SK-N-SH (cell line): ENCODE results near the gene OAS2. TPM values are rescaled to one million over a fixed set of nuclear protein-coding genes. Genes with fewer than 3 reads are reported as not detected.

Source experiments
- CTCF ChIA-PET: fragments of 300-600, 350-600 bp; formaldehyde crosslinking; extraction: SDS; loops from one replicate; lab custom pipeline; 2021; lab: Yijun Ruan, JAX
- POLR2A ChIA-PET: fragments of 350-600 bp; sonication (Branson Sonifier 250); formaldehyde crosslinking; extraction: SDS; loops from one replicate; lab custom pipeline; 2020; ENCODE audit warnings: antibody characterized with exemption, inconsistent platforms; lab: Yijun Ruan, JAX
- DNase-seq: peaks from one replicate; pipeline ENCODE4 v3.0.0; 2012
- H2AFZ ChIP-seq: fragments of 200-600 bp; sonication (generic); 2 replicates; pipeline ENCODE4 v1.8.1; 2016; ENCODE audit warnings: antibody characterized with exemption, mild to moderate bottlenecking, low read depth
- H3F3A ChIP-seq: fragments of 200-600 bp; sonication (generic); replicated peaks from 2 replicates; pipeline ENCODE3; 2016; ENCODE audit warnings: antibody characterized with exemption, mild to moderate bottlenecking; ENCODE audit not compliant: insufficient read depth
- H3K27ac ChIP-seq, 2 experiments: fragments of 200-500 bp in 1 of 2; fragments of 200-600 bp in 1 of 2; sonication (Bioruptor generic) in 1 of 2; sonication (generic), shearing (Covaris generic) in 1 of 2; 2 replicates each; pipeline versions ENCODE4 v1.5.1 to v1.6.1; 2014 to 2016; ENCODE audit warnings: low read depth in 2 of 2, inconsistent platforms in 1 of 2, low read length in 1 of 2, mild to moderate bottlenecking in 1 of 2, mixed read lengths in 1 of 2
- H3K27me3 ChIP-seq: fragments of 200-600 bp; sonication (generic), shearing (Covaris generic); 2 replicates; pipeline ENCODE4 v1.6.1; 2016; ENCODE audit warnings: mixed run types; ENCODE audit not compliant: insufficient read depth
- H3K36me3 ChIP-seq, 2 experiments: fragments of 200-500 bp in 1 of 2; fragments of 200-600 bp in 1 of 2; sonication (Bioruptor generic) in 1 of 2; sonication (generic) in 1 of 2; replicated peaks in 1 of 2; 2 replicates each; pipeline versions ENCODE3 to v1.5.1; 2014 to 2016; ENCODE audit warnings: low read length in 1 of 2, mild to moderate bottlenecking in 1 of 2; ENCODE audit not compliant: insufficient read depth in 2 of 2, control insufficient read depth in 1 of 2
- H3K4me1 ChIP-seq, 2 experiments: fragments of 200-500 bp in 1 of 2; fragments of 200-600 bp in 1 of 2; sonication (Bioruptor generic) in 1 of 2; sonication (generic), shearing (Covaris generic) in 1 of 2; 2 replicates each; pipeline versions ENCODE4 v1.5.1 to v1.6.1; 2014 to 2016; ENCODE audit warnings: low read depth in 1 of 2, low read length in 1 of 2, mixed run types in 1 of 2; ENCODE audit not compliant: insufficient read depth in 2 of 2, control insufficient read depth in 1 of 2
- H3K4me2 ChIP-seq: fragments of 200-600 bp; sonication (generic), shearing (Covaris generic); 2 replicates; pipeline ENCODE4 v1.6.1; 2017; ENCODE audit warnings: mixed run types
- H3K4me3 ChIP-seq, 2 experiments: fragments of 200-500 bp in 1 of 2; fragments of 200-600 bp in 1 of 2; sonication (Bioruptor generic) in 1 of 2; sonication (generic), shearing (Covaris generic) in 1 of 2; 2 replicates each; pipeline versions ENCODE4 v1.5.1 to v1.8.1; 2014 to 2016; ENCODE audit warnings: low read depth in 2 of 2, inconsistent platforms in 1 of 2, low read length in 1 of 2, mild to moderate bottlenecking in 1 of 2, mixed read lengths in 1 of 2, moderate library complexity in 1 of 2
- H3K79me2 ChIP-seq: fragments of 200-600 bp; sonication (generic); 2 replicates; pipeline ENCODE4 v1.8.1; 2017; ENCODE audit warnings: mild to moderate bottlenecking; ENCODE audit not compliant: insufficient read depth
- H3K9ac ChIP-seq: fragments of 200-600 bp; sonication (generic); 2 replicates; pipeline ENCODE4 v1.6.1; 2017; ENCODE audit warnings: mixed run types
- H3K9me2 ChIP-seq: fragments of 200-600 bp; sonication (generic); 2 replicates; pipeline ENCODE4 v1.6.1; 2017; ENCODE audit warnings: mixed run types
- H3K9me3 ChIP-seq: fragments of 200-600 bp; sonication (generic); 2 replicates; pipeline ENCODE4 v1.6.1; 2017; ENCODE audit warnings: mixed run types, mild to moderate bottlenecking, moderate library complexity
- H4K20me1 ChIP-seq: fragments of 200-600 bp; sonication (generic); 2 replicates; pipeline ENCODE4 v1.6.1; 2017; ENCODE audit warnings: mild to moderate bottlenecking, mixed run types; ENCODE audit not compliant: insufficient read depth
- CHD2 ChIP-seq: fragments of 150-350 bp; IDR thresholded peaks from 2 replicates; pipeline ENCODE4 v1.6.1; 2018; ENCODE audit warnings: low read length; ENCODE audit not compliant: partially characterized antibody
- CTCF ChIP-seq: fragments of 200-600 bp; sonication (generic); IDR thresholded peaks from 2 replicates; pipeline ENCODE4 v1.6.1; 2017; ENCODE audit warnings: antibody characterized with exemption, mild to moderate bottlenecking, moderate library complexity
- ELF1 ChIP-seq: IDR thresholded peaks from 2 replicates; pipeline ENCODE4 v1.4.0; 2012
- FOXM1 ChIP-seq: IDR thresholded peaks from 2 replicates; pipeline ENCODE4 v1.4.0; 2012; ENCODE audit warnings: low read depth, mild to moderate bottlenecking
- GABPA ChIP-seq: IDR thresholded peaks from 2 replicates; pipeline ENCODE4 v1.4.0; 2012; ENCODE audit warnings: low read depth, mild to moderate bottlenecking
- JUND ChIP-seq: IDR thresholded peaks from 2 replicates; pipeline ENCODE4 v1.4.0; 2012
- MAX ChIP-seq: IDR thresholded peaks from 2 replicates; pipeline ENCODE4 v1.4.0; 2012; ENCODE audit warnings: low read depth
- MXI1 ChIP-seq: IDR thresholded peaks from 2 replicates; pipeline ENCODE4 v1.6.1; 2012; ENCODE audit warnings: mild to moderate bottlenecking, low read depth, low read length, improper control_type of control experiment
- NRF1 ChIP-seq: IDR thresholded peaks from 2 replicates; pipeline ENCODE4 v1.6.1; 2012; ENCODE audit warnings: low read depth, mild to moderate bottlenecking, low read length
- PBX3 ChIP-seq: IDR thresholded peaks from 2 replicates; pipeline ENCODE4; 2012
- POLR2AphosphoS5 ChIP-seq: IDR thresholded peaks from 2 replicates; pipeline ENCODE4 v1.6.1; 2012; ENCODE audit warnings: low read depth, low read length
- RCOR1 ChIP-seq: fragments of 150-350 bp; IDR thresholded peaks from 2 replicates; pipeline ENCODE4 v1.6.1; 2017; ENCODE audit warnings: antibody characterized with exemption, low read length
- RXRA ChIP-seq: IDR thresholded peaks from 2 replicates; pipeline ENCODE4 v1.4.0; 2012; ENCODE audit warnings: low read depth, mild to moderate bottlenecking, borderline replicate concordance
- SIN3A ChIP-seq: IDR thresholded peaks from 2 replicates; pipeline ENCODE4 v1.6.1; 2012; ENCODE audit warnings: low read depth, mild to moderate bottlenecking, low read length, moderate library complexity, borderline replicate concordance
- TCF12 ChIP-seq: IDR thresholded peaks from 2 replicates; pipeline ENCODE4 v1.4.0; 2012
- TEAD4 ChIP-seq: IDR thresholded peaks from 2 replicates; pipeline ENCODE4 v1.4.0; 2012; ENCODE audit warnings: mild to moderate bottlenecking, borderline replicate concordance; ENCODE audit not compliant: insufficient read depth
- USF1 ChIP-seq: IDR thresholded peaks from 2 replicates; pipeline ENCODE4 v1.4.0; 2012; ENCODE audit warnings: low read depth, borderline replicate concordance
- USF2 ChIP-seq: fragments of 150-350 bp; IDR thresholded peaks from 2 replicates; pipeline ENCODE4 v1.6.1; 2017; ENCODE audit warnings: antibody characterized with exemption, low read length, low read depth, borderline replicate concordance
- ZBTB33 ChIP-seq: IDR thresholded peaks from 2 replicates; pipeline ENCODE4 v1.4.0; 2012; ENCODE audit warnings: low read depth, borderline replicate concordance
- WGBS: methylation state at CpG from one replicate; pipeline ENCODE4 v1.1.6; 2017; ENCODE audit warnings: low lambda C conversion rate; 5-methylcytosine and 5-hydroxymethylcytosine counted together
- polyA plus RNA-seq, 3 experiments: library from polyadenylated mRNA; depleted of rRNA; stranded (reverse); fragments of >200 nt; gene quantifications; 2 replicates each; pipeline ENCODE4 v1.2.3, GENCODE V29; 2012

OAS2 gene
- polyA plus RNA-seq, 1 of the 3 experiments (the other 2 are of a cell fraction), result not detected

- H3K9ac ChIP-seq, result no peak overlapping the region
- H4K20me1 ChIP-seq, result no peaks in the 10 kb centered on the region
- H3K79me2 ChIP-seq, result no peaks in the 10 kb centered on the region
- no peak overlapping the region for H3K4me2 ChIP-seq
- H3K4me1 ChIP-seq, result peaks cover 0 to 16% of the 10 kb centered on the region in 2 experiments; a peak in 1 of 4 replicates
- H3K27ac ChIP-seq, result no peak overlapping the region
- H3K27me3 ChIP-seq, result peaks cover 14% of the 10 kb centered on the region; the same call in 1 of the 2 replicates
- WGBS, result 67% methylated on average over 1 of the region's 1 CpG
- POLR2A ChIA-PET, result no interaction called here
- no peaks in the 10 kb centered on the region for H3F3A ChIP-seq
- no peak overlapping the region for H3K4me3 ChIP-seq
- TF ChIP-seq SIN3A (no peak), USF2 (no peak), POLR2AphosphoS5 (no peak), NRF1 (no peak)
- no peaks in the 10 kb centered on the region for H3K9me2 ChIP-seq
- H2AFZ ChIP-seq, result no peak overlapping the region
- no peaks in the 10 kb centered on the region for H3K9me3 ChIP-seq
- CTCF ChIA-PET, result interaction anchor here (1.3 to 3.5 kb wide), 3 partner anchors 9 to 115 kb away, joined by 3 to 19 read pairs (median 6); no protein-coding TSS in a partner anchor
- no peak for DNase-seq
- no peaks in the 10 kb centered on the region for H3K36me3 ChIP-seq
Observed at GRCh38 chr12:113058553-113058952, 80.2 kb downstream of the OAS2 start.

GRCh38 chr12:113059071-113059595 is 80.8 kb downstream of the OAS2 start:
- H3K9me2 ChIP-seq, result no peaks in the 10 kb centered on the region
- ChIA-PET CTCF (interaction anchor here (1.7 to 3.5 kb wide), 2 partner anchors 9 to 115 kb away, joined by 6 to 19 read pairs; no protein-coding TSS in a partner anchor), POLR2A (no interaction called here)
- H3K36me3 ChIP-seq, result no peaks in the 10 kb centered on the region
- H3K27me3 ChIP-seq, result peaks cover 14% of the 10 kb centered on the region; the same call in 1 of the 2 replicates
- no peaks in the 10 kb centered on the region for H3F3A ChIP-seq
- no peaks in the 10 kb centered on the region for H3K79me2 ChIP-seq
- 76% methylated on average over 8 of the region's 8 CpGs for WGBS
- TF ChIP-seq RXRA (no peak), USF2 (no peak), ZBTB33 (no peak), GABPA (no peak), CTCF (no peak), CHD2 (no peak), TCF12 (no peak), SIN3A (no peak), USF1 (no peak), ELF1 (no peak), POLR2AphosphoS5 (no peak), NRF1 (no peak), PBX3 (no peak), RCOR1 (no peak), MAX (no peak), JUND (no peak), MXI1 (no peak), FOXM1 (no peak), TEAD4 (no peak)
- TF ChIP-seq, all 33 proteins: peak for 0
- H3K4me2 ChIP-seq, result no peak overlapping the region
- H4K20me1 ChIP-seq, result no peaks in the 10 kb centered on the region
- H3K4me3 ChIP-seq, result no peak overlapping the region
- H2AFZ ChIP-seq, result no peak overlapping the region
- H3K4me1 ChIP-seq, result peaks cover 0 to 20% of the 10 kb centered on the region in 2 experiments; a peak in 1 of 4 replicates
- DNase-seq, result no peak
- H3K27ac ChIP-seq, result no peak overlapping the region
- no peak overlapping the region for H3K9ac ChIP-seq
- no peaks in the 10 kb centered on the region for H3K9me3 ChIP-seq
